ENCODE data around the gene COG5. TPM values are rescaled to one million over a fixed set of nuclear protein-coding genes. Genes with fewer than 3 reads are reported as not detected.

Gene COG5
- total RNA-seq, 1 experiment from 2014 or later, result 43.9 TPM

GRCh38 chr7:107551936-107552335 lies 11.8 kb downstream of the COG5 start:
- Mint-ChIP-seq H3K36me3 (ENCODE audit: insufficient read depth, unreplicated experiment) (peaks cover 26% of the 10 kb centered on the region), H3K27me3 (ENCODE audit: insufficient read depth, unreplicated experiment) (no peaks in the 10 kb centered on the region), H3K9me3 (ENCODE audit: unreplicated experiment) (no peaks in the 10 kb centered on the region), H3K4me3 (ENCODE audit: unreplicated experiment) (no peak overlapping the region), H3K4me1 (ENCODE audit: low read depth, unreplicated experiment) (no peaks in the 10 kb centered on the region), H3K27ac (ENCODE audit: unreplicated experiment) (no peak overlapping the region)
- no peak overlapping the region for H3K4me3 ChIP-seq (ENCODE audit: low read depth, low read length)
- ChIA-PET CTCF (no interaction called here), POLR2A (no interaction called here)
- H3K27me3 ChIP-seq (replicated peaks; ENCODE audit: control insufficient read depth, insufficient read depth, low read length), result no peaks in the 10 kb centered on the region
- no peak for TF ChIP-seq CTCF (IDR thresholded peaks at IDR 0.05; ENCODE audit: insufficient read depth in 1 of 2, low read depth in 1 of 2, low read length in 1 of 2, severe bottlenecking in 1 of 2, unreplicated experiment in 1 of 2)
- no peaks in the 10 kb centered on the region for H3K9me3 ChIP-seq
- H3K36me3 ChIP-seq (ENCODE audit: control insufficient read depth, insufficient read depth, low read length), result no peaks in the 10 kb centered on the region; the same call in 1 of the 2 replicates
- no peaks in the 10 kb centered on the region for H3K4me1 ChIP-seq
- BruUV-seq (replicated peaks), result no TSS peak
- no peak for DNase-seq
- intact Hi-C loops (cut with micrococcal nuclease; ENCODE audit: unreplicated experiment), result no loop called here

GRCh38 chr7:107544848-107545591 lies 18.7 kb downstream of the COG5 start:
- Mint-ChIP-seq H3K27ac (ENCODE audit: unreplicated experiment) (peak overlapping the region; percentile 42), H3K4me1 (ENCODE audit: low read depth, unreplicated experiment) (peaks cover 5% of the 10 kb centered on the region), H3K9me3 (ENCODE audit: unreplicated experiment) (peaks cover 20% of the 10 kb centered on the region), H3K4me3 (ENCODE audit: unreplicated experiment) (no peak overlapping the region), H3K36me3 (ENCODE audit: insufficient read depth, unreplicated experiment) (peaks cover 51% of the 10 kb centered on the region), H3K27me3 (ENCODE audit: insufficient read depth, unreplicated experiment) (no peaks in the 10 kb centered on the region)
- DNase-seq, result no peak
- ChIA-PET CTCF (no interaction called here), POLR2A (no interaction called here)
- peaks cover 6% of the 10 kb centered on the region; the same call in 1 of the 2 replicates for H3K36me3 ChIP-seq (ENCODE audit: control insufficient read depth, insufficient read depth, low read length)
- TF ChIP-seq CTCF (IDR thresholded peaks at IDR 0.05; ENCODE audit: insufficient read depth in 1 of 2, low read depth in 1 of 2, low read length in 1 of 2, severe bottlenecking in 1 of 2, unreplicated experiment in 1 of 2), result no peak
- no peak overlapping the region for H3K4me3 ChIP-seq (ENCODE audit: low read depth, low read length)
- peaks cover 9% of the 10 kb centered on the region for H3K9me3 ChIP-seq
- no peaks in the 10 kb centered on the region for H3K4me1 ChIP-seq
- intact Hi-C loops (cut with micrococcal nuclease; ENCODE audit: unreplicated experiment), result no loop called here
- no TSS peak for BruUV-seq (replicated peaks)
- H3K27me3 ChIP-seq (replicated peaks; ENCODE audit: control insufficient read depth, insufficient read depth, low read length), result no peaks in the 10 kb centered on the region

- ChIA-PET CTCF (no interaction called here), POLR2A (no interaction called here)
- TF ChIP-seq CTCF (IDR thresholded peaks at IDR 0.05; ENCODE audit: insufficient read depth in 1 of 2, low read depth in 1 of 2, low read length in 1 of 2, severe bottlenecking in 1 of 2, unreplicated experiment in 1 of 2), result no peak
- H3K36me3 ChIP-seq (ENCODE audit: control insufficient read depth, insufficient read depth, low read length), result peaks cover 6% of the 10 kb centered on the region; the same call in 1 of the 2 replicates
- DNase-seq, result no peak
- Mint-ChIP-seq H3K4me3 (ENCODE audit: unreplicated experiment) (no peak overlapping the region), H3K4me1 (ENCODE audit: low read depth, unreplicated experiment) (peaks cover 5% of the 10 kb centered on the region), H3K27ac (ENCODE audit: unreplicated experiment) (no peak overlapping the region), H3K27me3 (ENCODE audit: insufficient read depth, unreplicated experiment) (no peaks in the 10 kb centered on the region), H3K9me3 (ENCODE audit: unreplicated experiment) (peaks cover 20% of the 10 kb centered on the region), H3K36me3 (ENCODE audit: insufficient read depth, unreplicated experiment) (peaks cover 57% of the 10 kb centered on the region)
- intact Hi-C loops (cut with micrococcal nuclease; ENCODE audit: unreplicated experiment), result no loop called here
- H3K27me3 ChIP-seq (replicated peaks; ENCODE audit: control insufficient read depth, insufficient read depth, low read length), result no peaks in the 10 kb centered on the region
- no TSS peak for BruUV-seq (replicated peaks)
- H3K4me1 ChIP-seq, result no peaks in the 10 kb centered on the region
- peaks cover 9% of the 10 kb centered on the region for H3K9me3 ChIP-seq
- H3K4me3 ChIP-seq (ENCODE audit: low read depth, low read length), result no peak overlapping the region
These were observed 20.3 kb downstream of the COG5 start for GRCh38 chr7:107543338-107543993.

All from Caco-2 (cell line).